Measurements from ENCODE around the gene KCNQ1.

KCNQ1 gene

DNA sequence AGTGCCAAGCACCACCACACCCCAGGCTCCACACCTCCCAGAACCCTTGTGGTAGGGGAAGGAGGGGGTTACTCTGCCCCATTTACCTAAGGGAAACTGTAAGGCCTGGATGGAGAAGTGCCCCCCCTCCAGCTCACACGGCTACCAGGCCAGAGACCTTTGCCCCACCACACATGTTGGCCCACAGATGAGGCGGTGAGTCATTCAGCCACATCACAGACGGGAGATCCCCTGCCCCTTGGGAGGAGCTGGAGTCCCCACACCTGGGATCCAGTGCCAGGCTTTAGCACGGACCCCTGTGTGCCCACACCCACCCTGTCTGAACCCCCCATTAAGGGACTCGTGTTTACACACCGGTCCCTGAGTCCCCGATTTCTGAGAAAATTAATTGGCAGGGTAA, 415.8 kb downstream of the KCNQ1 start:
- DNase-seq: no peak

DNA sequence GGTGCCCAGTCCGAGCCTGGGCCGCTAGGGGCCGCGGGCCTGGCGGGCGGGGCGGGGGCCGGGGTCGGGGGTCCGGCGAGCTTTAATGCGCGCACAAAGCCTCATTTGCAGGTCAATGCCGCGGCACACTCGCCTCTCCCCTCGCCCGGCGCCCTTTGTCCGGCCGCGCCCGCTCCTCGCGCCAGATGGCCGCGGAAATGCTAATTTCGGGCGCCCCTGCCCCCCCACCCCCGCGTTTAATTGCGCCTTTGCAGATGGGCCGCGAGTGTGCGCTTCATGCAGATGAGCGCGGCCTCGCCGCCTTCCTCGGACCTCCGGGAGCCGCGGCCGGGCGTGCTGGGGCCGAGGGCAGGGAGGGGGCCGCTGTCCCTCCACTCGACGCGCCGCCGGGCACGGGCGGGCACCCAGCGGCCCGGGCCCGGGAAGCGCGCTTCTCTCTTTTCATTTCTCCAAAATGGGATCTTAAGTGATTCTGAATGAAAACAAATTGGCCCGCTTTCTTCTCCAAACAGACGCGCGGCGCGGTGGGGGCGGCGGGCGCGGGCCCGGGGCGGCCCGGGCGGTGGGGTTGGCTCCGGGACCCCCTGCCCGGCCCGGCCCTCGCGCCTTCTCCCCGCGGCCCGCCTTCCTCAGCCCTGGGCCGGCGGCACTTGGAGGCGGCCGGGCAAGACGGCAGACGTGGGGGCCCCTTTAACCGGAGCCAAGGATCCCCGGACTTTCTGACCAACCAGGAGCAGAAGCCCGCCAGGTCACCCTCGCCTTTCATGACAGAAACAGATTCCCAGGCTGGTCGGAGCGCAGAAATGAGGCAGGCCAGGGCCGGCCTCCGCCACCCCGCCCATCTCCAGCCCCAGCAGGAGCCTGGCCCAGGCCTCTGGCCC, 417.8 kb downstream of the KCNQ1 start:
- DNase-seq: no peak

DNA sequence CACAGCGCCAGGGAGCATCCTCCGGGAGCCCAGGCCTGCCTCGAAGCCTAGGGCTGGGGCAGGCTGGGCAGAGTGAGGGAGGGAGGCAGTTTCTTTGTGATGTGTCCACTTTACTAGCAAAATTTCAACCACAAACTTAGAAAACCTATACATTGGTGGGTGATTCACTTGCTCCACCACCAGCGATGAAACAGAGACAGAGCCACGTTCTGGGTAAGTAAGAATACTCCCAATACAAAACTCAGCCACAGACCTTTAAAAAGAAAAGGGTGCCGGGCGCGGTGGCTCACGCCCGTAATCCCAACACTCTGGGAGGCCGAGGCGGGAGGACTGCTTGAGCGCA, 418.4 kb downstream of the KCNQ1 start:
- DNase-seq: no peak

DNA sequence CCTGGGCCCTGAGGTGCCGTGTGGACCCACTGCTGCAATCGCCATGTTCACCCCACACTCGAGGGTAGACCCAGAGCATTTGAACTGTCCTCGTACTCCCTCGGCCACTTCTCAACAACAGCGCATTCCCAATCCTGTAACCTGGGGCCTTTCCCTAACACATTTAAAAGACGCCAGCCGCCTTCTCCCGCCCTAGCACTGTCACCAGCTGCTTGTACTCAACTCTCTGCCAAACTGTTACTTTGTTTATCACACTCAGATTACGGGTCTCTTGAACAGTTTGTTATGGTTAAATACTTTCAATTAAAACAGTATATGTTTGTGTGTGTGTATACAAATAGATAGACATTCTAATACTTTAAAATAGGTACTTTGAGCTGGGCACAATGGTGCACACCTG, 420.1 kb downstream of the KCNQ1 start:
- no peak for DNase-seq

DNA sequence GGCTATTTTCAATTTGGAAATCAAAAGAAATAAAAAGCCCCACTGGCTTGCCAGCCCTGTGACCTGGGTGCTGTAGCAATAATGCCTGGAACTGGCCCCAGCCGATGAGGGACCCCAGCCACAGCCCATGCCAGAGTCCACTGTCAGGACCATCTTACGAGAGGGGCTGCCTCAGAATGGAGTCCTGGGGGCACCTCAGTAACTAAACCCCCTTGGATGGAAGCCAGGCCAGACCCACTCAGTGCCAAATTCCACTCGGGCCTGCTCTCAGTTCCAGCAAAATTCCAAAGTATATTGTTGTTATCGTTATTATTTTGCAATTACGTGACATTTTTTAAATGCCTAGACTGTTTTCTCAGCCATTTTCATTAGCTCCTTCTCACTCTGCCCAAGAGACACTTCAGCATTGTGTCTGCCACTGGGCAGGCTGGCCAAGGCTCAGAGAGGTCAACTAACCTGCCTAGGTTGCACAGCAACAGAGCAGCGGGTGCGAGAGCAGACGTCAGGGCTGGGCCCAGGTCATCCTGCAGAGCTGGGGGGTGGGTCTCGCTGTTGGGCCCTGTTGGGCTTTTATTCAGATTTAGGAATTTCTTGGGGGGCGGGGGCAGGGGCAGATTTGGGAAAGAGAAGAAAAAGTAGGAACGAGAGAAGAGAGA, 421.2 kb downstream of the KCNQ1 start:
- no peak for DNase-seq

DNA sequence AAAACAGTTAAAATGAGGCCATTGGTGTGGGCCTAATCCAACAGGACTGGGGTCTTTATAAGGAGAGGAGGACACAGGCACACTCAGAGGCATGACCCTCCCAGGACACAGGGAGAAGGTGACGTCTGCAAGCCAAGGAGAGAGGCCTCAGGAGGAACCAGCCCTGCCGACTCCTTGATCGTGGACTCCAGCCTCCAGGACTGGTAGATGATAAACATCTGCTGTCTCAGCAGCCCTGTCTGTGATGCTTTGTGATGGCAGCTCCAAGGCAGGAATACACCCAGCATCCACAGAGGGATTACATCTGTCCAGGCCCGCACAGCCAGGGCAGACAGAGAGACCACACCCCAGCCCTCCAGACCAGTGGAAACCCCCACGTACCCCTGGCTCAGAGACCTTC, 422.3 kb downstream of the KCNQ1 start:
- no peak for DNase-seq

DNA sequence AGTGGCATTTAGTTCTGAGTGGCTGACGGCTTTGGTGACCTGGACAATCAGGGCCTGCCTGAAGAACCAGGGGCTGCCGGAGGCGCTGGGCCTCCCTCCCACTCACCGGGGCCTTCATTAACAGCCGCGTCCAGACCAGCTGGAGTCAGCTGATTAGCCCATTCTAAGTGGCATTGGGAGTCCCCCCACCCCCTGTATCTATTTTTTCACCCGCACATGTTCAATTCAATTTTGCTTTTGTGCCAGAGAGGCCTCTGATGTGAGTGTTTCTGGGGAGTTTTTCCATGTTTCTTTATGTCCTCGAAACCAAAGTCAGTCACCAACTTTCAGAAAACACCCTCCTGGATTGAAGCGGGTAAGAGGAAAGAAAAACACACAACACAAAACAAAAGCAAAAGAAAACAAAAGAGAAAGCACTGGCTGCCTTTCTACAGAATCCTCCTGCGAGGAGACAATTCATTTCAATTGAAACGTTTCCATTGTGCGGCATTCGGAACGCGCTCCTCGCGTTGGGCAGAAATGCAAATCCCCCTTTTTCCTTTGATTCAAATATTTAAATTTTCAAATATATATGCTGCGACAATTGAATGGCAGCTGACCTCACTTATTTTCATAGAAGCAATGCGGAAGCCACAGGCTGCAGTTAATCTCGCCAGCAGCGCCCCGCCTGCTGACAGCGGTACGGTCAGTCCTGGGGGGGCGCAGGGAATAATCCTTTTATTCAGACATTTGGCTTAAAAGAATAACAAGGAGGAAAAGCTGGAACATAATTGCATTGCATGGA, 423.1 kb downstream of the KCNQ1 start:
- no peak for DNase-seq

DNA sequence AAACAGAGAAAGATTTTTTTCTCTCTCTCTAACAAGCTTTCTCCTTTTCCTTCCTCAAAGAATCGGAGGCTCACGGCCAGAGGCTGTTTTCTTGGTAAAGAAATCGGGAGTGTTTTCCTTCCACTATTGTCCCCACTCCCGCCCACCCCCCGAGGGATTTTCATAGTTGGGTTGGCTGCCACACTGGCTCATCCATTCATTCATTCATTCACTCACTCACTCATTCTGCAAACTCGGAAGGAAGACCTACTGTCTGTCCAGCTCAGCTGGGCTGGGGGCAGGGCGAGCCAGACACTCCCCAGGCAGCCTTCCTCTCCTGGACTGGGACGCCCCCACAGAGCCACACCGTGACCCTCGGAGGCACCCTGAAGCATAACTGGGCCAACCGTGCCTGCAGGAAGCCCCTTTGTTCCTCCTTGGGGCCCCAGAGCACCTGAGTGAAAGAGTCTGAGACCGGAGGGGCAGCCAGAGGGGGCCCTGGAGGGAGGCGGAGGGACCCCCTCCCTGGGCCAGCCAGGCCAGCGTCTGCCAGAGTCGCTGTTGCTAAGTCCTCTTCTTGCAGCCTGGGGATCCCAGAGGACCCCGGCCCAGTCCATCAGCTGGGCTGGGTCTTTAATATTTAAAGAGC, 423.8 kb downstream of the KCNQ1 start:
- no peak for DNase-seq

DNA sequence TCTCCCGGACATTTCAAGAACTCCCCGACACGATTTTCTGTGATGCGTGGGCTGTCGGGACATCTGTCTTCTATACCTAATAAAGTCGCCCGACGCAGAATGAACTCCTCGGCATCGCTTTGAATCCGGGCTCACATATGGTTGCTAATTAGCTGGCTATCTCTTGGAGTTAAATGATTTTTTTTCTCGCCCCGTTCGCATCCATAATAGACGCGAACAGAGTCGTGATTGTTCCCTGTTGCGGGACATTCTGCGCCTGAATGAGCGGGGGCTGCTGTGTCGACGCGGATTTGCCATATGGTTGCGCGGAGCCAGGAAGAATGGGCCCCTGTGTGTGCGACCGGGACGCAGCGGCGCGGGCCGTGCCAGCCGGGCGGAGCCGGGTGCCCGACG, 424.3 kb downstream of the KCNQ1 start:
- DNase-seq: no peak

DNA sequence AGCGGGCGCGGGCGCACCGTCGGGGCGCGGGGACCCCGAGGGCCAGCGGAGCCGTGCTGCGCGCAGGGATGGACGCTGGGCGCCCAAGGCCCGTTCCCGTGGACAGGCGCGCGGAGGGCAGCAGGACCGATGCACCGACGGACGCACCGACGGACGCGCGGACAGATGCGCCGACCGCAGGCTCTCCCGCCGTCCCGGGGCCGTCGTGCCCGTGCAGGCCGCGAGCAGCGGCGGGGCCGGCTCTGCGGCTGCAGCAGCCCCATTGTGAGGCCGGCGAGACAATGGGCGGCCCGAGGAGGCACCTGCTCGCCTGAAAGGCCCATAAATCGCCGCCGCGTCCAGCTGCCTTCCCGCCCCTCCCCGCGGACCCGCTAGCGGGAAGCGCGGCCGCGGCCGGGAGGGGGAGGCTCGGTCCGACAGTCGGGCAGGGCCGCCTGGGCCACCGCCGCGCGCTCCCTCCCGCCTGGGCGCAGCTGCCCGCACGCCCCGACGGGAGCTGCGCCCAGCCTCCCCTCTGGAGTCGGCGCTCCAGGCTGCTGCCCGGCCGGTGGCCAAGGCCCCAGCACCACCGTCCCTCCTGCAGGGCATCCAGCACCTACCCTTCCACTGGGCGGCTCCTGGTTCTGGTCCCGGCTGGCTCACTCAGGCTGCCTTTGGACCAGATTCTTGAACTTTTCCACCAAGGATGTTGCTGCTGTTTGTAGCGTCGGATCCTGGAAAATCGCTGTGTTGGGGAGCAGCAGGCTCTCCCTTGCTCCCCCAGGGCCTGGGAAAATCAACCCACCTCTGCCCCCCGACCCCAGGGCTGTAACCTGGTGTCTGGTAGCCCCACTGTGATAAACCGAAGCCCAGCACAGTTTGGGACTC, 425.0 kb downstream of the KCNQ1 start:
- DNase-seq: no peak

DNA sequence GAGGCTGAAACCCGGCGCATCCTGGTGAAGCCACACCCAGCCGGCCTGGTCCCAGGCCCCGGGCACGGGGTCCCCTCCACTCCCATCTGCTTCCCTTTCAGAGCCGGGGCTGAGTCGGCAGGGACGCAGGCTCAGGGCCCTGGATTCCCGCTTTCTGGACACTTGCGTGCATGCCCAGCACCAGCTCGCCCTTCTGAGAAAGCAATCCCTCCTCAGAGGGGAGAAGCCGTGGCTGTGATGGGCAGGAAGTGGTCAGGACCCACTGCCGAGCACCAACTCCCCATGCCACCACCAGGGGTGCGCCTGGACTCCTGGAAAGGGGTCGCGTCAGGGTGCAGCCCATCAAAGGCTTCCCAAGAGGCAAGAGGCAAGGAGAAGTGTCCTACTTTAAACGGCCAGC, 425.7 kb downstream of the KCNQ1 start:
- no peak for DNase-seq

DNA sequence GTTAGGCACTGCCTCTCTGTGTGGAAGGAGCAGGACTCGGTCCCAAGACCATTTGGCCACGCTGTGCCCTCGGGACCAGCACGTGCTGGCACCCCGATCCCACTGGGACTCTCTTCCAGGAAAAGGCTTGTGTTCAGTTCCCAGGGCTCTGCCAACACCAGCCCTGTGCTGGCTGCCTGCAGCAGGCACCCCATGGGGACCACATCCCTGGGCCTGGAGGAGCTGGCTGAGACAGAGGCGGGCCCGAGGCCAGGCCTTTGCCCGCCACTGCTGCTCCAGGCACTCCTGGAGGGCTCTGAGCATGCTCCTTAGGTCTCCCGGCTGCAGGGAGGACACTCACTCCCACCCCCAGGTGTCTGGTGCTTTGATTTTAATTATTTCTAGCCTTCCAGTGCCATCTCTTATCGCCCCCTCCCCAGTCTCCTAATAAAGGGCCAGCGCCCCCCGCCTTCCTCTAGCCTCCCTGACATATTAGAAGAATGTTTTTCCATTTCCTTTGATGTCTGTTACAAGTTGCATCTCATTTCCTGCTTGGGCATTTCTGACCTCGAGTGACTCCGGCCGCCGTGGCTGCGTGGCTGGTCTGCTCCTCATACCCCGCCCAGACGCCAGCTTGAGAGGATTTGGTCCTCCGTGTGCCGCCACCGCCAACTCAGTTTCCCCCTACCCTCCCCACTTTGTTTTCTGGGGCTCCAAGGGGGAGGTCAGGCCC, 426.3 kb downstream of the KCNQ1 start:
- DNase-seq: no peak

DNA sequence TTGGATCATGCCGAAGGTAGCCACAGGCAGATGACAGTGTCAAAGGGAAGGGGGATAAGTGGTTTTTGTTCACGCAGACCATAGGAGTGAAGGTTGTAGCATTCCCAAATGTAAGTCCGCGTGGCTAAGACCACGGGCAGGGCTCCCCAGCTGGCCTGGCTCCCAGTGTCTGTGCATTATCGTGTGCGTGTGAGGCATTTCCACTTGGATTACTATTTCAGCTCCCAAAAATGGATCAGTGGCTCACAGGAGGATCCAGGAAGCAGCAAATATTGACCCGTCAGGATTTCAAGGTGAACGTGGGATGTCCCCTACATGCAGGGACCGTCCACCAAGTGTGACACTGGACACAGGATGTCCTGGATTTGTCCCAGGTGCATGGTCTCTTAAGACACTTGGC, 430.2 kb downstream of the KCNQ1 start:
- DNase-seq: no peak

DNA sequence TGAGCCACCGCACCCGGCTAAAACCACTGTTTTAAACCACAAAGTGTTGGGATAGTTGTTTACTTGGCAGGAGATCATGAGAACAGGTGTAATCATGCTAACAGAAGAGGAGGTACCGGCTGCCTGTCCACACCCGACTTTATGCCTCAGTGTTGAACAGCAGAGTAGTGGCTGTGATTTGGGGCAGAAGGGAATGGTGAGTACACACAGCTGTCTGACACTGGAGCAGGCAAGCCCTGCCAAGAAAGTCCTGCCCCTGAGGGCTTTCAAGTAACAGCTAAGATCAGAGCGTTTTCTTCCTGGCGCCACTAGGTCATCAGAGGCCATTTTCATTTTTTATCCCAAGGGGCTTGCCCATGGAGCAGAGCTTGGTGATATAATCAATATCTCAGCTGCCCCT, 432.7 kb downstream of the KCNQ1 start:
- peak; percentile 1 for DNase-seq

DNA sequence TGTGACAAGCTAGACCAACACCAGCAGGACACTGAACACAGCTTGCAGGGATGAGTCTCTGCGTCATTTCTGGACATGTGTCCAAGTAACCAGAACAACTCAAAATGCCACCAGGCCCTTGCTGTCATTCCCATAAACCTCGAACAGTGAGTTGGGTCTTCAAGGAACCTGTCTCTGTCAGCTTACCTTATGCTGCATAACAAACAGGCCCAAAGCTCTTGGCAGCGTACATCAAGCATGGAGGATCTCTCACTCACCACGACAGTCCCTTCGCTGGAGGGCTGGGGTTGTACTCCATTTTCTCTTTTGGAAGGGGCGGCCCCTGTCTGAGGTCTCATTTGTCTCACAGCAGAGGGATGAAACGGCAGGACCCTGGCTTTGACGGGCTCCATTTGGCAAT, 434.0 kb downstream of the KCNQ1 start:
- DNase-seq: no peak

DNA sequence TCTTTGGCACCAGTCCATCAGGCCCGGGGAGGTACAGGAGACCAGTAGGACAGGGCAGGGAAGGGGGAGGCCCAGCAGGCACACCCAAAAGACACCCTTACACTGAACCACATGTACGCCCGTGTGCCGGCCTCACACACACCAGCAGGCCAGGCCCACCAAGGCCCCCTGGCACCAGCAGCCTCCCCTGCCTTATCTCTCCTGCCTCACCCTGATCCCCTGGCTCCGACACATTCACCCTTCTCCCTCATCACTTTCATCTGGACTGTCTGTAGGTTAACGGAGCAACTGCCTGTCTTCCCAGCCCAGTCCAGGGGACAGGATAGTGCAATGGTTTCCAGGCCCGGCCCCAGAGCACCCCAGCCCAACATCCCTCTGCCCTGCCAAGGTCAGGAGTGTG, 435.8 kb downstream of the KCNQ1 start:
- no peak for DNase-seq

DNA sequence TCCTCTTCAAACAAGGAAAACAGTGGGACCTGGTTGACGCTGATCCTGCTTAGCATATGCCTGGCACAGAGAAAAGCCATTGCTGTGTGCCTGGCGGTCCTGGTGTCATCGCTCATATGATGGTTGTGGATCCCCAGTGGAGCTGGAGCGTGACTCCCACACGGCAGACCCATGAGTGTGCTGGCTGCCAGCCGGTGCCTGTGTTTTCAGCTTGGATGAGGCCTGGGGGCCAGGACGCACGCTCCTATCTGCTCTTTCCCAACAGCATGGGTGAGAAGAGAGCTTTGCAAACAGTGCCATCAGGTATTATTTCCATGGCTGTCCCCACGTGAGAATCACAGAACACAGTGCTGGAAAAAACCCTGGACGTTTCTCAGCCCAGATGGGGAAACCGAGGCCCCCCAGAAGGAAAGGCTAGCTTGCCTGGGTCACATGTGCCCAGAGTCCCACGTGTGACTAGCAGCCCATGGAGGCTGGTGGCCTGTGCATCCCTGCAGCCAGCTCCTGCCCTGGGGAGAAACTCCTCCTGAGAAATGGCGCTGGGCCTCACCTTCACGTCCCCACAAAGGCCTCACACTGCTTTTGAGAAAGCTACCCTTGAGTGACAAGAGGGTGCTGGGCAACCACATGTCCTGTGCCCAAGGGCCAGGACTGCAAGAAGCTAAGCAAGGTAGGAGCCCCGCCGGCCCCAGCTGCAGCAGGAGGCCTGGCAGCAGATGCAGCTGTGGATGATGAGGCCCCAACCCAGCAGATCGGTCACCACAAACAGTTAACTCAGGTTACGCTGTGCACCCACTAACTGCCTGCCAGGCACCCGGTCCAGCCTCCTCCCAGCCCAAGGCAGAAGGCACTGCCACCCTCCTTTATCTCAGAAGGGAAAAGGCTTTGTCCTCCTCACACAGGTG, 436.5 kb downstream of the KCNQ1 start:
- no peak for DNase-seq

DNA sequence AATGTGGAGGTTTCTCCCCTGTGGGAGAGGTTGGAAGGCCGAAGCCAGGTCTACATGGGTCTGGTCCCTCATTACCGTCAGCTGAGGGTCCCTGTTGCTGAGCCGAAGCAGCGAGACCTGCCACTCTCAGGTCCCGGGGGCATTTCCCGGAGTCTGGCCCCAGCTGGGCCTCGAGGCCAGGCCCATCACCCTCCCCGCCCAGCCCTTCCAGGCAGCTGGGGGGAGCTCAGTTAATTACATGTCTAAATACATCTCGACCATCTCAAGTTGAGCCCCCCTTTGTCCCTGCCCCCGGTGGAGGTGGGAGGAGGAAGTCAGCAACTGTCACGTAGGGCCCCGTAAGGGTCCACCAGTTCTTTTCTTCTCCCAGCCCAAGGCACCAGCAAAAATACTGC, 437.2 kb downstream of the KCNQ1 start:
- DNase-seq: no peak

DNA sequence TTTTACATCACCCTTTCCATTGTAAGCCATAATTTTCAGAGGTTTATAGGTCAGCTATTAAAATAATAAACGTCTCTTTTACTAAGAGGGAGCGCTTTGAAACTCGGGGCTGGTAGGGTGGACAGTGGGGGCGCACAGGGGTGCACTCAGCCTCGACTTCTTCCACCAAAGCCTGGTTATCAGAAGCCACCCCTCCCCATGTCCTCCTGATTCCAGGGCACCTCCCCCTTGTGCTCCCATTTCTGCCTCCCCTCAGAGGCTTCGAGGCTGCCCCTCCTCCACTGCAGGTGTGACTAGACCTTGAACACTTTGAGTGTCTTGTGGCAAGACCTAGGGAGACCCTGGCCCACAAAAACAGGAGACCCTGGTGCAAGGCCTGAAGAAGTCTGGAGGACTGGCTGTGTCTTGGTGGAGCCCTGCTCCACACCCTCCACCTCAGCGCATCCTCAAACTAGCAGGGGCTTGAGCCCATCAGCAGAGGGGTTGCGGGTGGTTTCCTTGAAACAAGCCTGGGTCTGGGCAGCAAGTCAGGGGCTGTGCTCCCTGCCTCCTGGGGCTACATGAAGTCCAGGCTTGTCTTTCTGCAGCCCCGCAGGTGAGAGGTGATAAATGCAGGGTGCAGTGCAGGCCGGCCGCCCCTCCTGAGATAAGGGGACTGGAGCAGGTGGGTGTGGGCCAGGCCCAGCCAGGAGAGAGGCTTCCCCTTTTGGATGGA, 437.7 kb downstream of the KCNQ1 start:
- no peak for DNase-seq

DNA sequence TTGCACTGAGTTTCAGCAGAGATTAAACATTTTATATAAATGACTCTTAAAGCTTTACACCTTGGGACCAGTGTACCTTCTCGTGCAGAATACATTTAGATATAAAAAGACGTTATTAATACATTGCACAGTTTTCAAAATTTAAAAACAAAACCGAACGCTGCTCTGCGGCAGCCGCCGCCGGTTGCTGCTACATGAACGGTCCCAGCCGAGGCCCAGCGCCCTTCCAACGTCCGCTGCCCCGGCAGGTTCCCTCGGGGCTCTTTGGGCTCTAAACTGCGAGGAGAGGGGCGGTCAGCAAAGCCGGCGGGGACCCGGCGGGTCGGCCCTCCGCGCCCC, 438.8 kb downstream of the KCNQ1 start:
- DNase-seq: no peak

Measured in NCI-H2171 treated with DMSO at 0.1 percent for 48 hours (cell line).